WTC11 (cell line): ENCODE results near the gene ACADVL. TPM values are rescaled to one million over a fixed set of nuclear protein-coding genes. Genes with fewer than 3 reads are reported as not detected.

Source experiments
- ATAC-seq: fragments of 200-7000 bp; cut with Tn5 transposase; 2 replicates; pipeline ENCODE4 v1.10.0; 2021; ENCODE audit warnings: mild to moderate bottlenecking, moderate library complexity
- CTCF ChIA-PET: fragments of 300-600 bp; sonication (Branson Sonifier 250); formaldehyde crosslinking; loops from one replicate; lab custom pipeline; 2021; ENCODE audit warnings: antibody characterized with exemption; lab: Charles Lee
- POLR2A ChIA-PET: fragments of 350-600 bp; sonication (Branson Sonifier 250); formaldehyde crosslinking; loops from one replicate; lab custom pipeline; 2021; ENCODE audit warnings: antibody characterized with exemption; lab: Charles Lee
- DNase-seq: peaks from one replicate; pipeline ENCODE4 v3.0.0; 2021; ENCODE audit warnings: low spot score
- H3K27ac Mint-ChIP-seq: 2 replicates; pipeline ENCODE4 v1.8.0; 2021; ENCODE audit warnings: mixed read lengths
- H3K27me3 Mint-ChIP-seq: 2 replicates; pipeline ENCODE4 v1.8.0; 2021; ENCODE audit warnings: low read depth, mild to moderate bottlenecking, moderate library complexity, mixed read lengths
- H3K36me3 Mint-ChIP-seq: 2 replicates; pipeline ENCODE4 v1.8.0; 2021; ENCODE audit warnings: mixed read lengths
- H3K4me1 Mint-ChIP-seq: 2 replicates; pipeline ENCODE4 v1.8.0; 2022; ENCODE audit warnings: mixed read lengths
- H3K4me3 Mint-ChIP-seq: 2 replicates; pipeline ENCODE4 v1.8.0; 2021; ENCODE audit warnings: mild to moderate bottlenecking, moderate library complexity, mixed read lengths
- H3K9me3 Mint-ChIP-seq: 2 replicates; pipeline ENCODE4 v1.8.0; 2021; ENCODE audit warnings: mixed read lengths
- ATF6 ChIP-seq: sonication (generic); formaldehyde crosslinking; IDR thresholded peaks from 2 replicates; pipeline ENCODE4 v1.8.1; 2023; ENCODE audit warnings: mild to moderate bottlenecking, missing genetic modification reagents
- CREM ChIP-seq: sonication (generic); formaldehyde crosslinking; IDR thresholded peaks from 2 replicates; pipeline ENCODE4 v1.8.1; 2022; ENCODE audit warnings: mild to moderate bottlenecking, missing genetic modification reagents, moderate library complexity
- E2F5 ChIP-seq: sonication (generic); formaldehyde crosslinking; IDR thresholded peaks from 2 replicates; pipeline ENCODE4 v1.8.1; 2022; ENCODE audit warnings: mild to moderate bottlenecking, moderate library complexity, missing genetic modification reagents
- ETV6 ChIP-seq: sonication (generic); formaldehyde crosslinking; IDR thresholded peaks from 2 replicates; pipeline ENCODE4 v1.8.1; 2022; ENCODE audit warnings: mild to moderate bottlenecking, missing genetic modification reagents
- FOXJ3 ChIP-seq: sonication (generic); formaldehyde crosslinking; IDR thresholded peaks from 2 replicates; pipeline ENCODE4 v1.9.0; 2021; ENCODE audit warnings: missing genetic modification reagents, mild to moderate bottlenecking, borderline replicate concordance
- FOXP1 ChIP-seq: sonication (generic); formaldehyde crosslinking; IDR thresholded peaks from 2 replicates; pipeline ENCODE4 v1.8.0; 2022; ENCODE audit warnings: missing genetic modification reagents, mild to moderate bottlenecking, moderate library complexity, borderline replicate concordance
- GTF2I ChIP-seq: fragments of 250-450 bp; sonication (Bioruptor Pico); conservative IDR thresholded peaks from 2 replicates; pipeline ENCODE4 v1.4.0; 2021; ENCODE audit warnings: mild to moderate bottlenecking
- MAX ChIP-seq: sonication (generic); formaldehyde crosslinking; IDR thresholded peaks from 2 replicates; pipeline ENCODE4 v1.8.0; 2022; ENCODE audit warnings: mild to moderate bottlenecking, missing genetic modification reagents
- NFATC4 ChIP-seq: fragments of 250-450 bp; sonication (Bioruptor Pico); IDR thresholded peaks from 2 replicates; pipeline ENCODE4 v1.9.0; 2021; ENCODE audit warnings: mild to moderate bottlenecking
- NFE2L1 ChIP-seq: sonication (generic); formaldehyde crosslinking; IDR thresholded peaks from 2 replicates; pipeline ENCODE4 v1.8.1; 2023; ENCODE audit warnings: missing genetic modification reagents
- NFYB ChIP-seq: sonication (generic); formaldehyde crosslinking; conservative IDR thresholded peaks from 2 replicates; pipeline ENCODE4 v1.8.0; 2022; ENCODE audit warnings: low read depth, missing genetic modification reagents
- SMAD4 ChIP-seq: sonication (generic); formaldehyde crosslinking; IDR thresholded peaks from 2 replicates; pipeline ENCODE4 v1.8.0; 2022; ENCODE audit warnings: mild to moderate bottlenecking, missing genetic modification reagents
- SP1 ChIP-seq: sonication (generic); formaldehyde crosslinking; conservative IDR thresholded peaks from 2 replicates; pipeline ENCODE4 v1.8.1; 2022; ENCODE audit warnings: missing genetic modification reagents
- USF2 ChIP-seq: sonication (generic); formaldehyde crosslinking; IDR thresholded peaks from 2 replicates; pipeline ENCODE4 v1.8.1; 2023; ENCODE audit warnings: mild to moderate bottlenecking, missing genetic modification reagents, moderate library complexity
- ZBTB21 ChIP-seq: sonication (generic); formaldehyde crosslinking; IDR thresholded peaks from 2 replicates; pipeline ENCODE4 v1.8.1; 2023; ENCODE audit warnings: mild to moderate bottlenecking, missing genetic modification reagents, borderline replicate concordance
- ZNF281 ChIP-seq: sonication (generic); formaldehyde crosslinking; IDR thresholded peaks from 2 replicates; pipeline ENCODE4 v1.8.0; 2023; ENCODE audit warnings: mild to moderate bottlenecking, missing genetic modification reagents
- ZNF317 ChIP-seq: sonication (generic); formaldehyde crosslinking; IDR thresholded peaks from 2 replicates; pipeline ENCODE4 v1.8.1; 2023; ENCODE audit warnings: low read depth, mild to moderate bottlenecking, moderate library complexity, missing genetic modification reagents, borderline replicate concordance
- ZNF423 ChIP-seq: fragments of 250-450 bp; sonication (Bioruptor Pico); IDR thresholded peaks from 2 replicates; pipeline ENCODE4 v2.1.2; 2022; ENCODE audit warnings: mild to moderate bottlenecking, moderate library complexity
- ZNF425 ChIP-seq: fragments of 250-450 bp; sonication (Bioruptor Pico); conservative IDR thresholded peaks from 2 replicates; pipeline ENCODE4 v1.9.0; 2021; ENCODE audit warnings: mild to moderate bottlenecking
- total RNA-seq: library from RNA; stranded (reverse); gene quantifications from 3 replicates; pipeline ENCODE4 v1.2.3, GENCODE V29; 2021

Gene ACADVL
- total RNA-seq, 1 experiment from 2014 or later: 236 TPM

GRCh38 chr17:7204336-7204735, 15.4 kb upstream of the ACADVL start:
- H3K4me3 Mint-ChIP-seq: peak overlapping the region; percentile 71
- no peak for DNase-seq
- ChIA-PET CTCF (interaction anchor here (0.6 to 1.3 kb wide), 2 partner anchors 10 to 13 kb away, joined by 3 to 4 read pairs; no protein-coding TSS in a partner anchor), POLR2A (interaction anchor here (0.5 kb wide), 1 partner anchor 37 kb away, joined by 3 read pairs; no protein-coding TSS in a partner anchor)
- H3K4me1 Mint-ChIP-seq: peaks cover 37% of the 10 kb centered on the region
- no peaks in the 10 kb centered on the region for H3K27me3 Mint-ChIP-seq
- peak overlapping the region; percentile 78; the same call in 1 of the 2 replicates for H3K27ac Mint-ChIP-seq
- TF ChIP-seq FOXP1 (0 out of 2 replicates have a peak, but pooled peaks have one; percentile 39), NFE2L1 (CRISPR knock-in tag) (0 out of 2 replicates have a peak, but pooled peaks have one; percentile 14), SMAD4 (CRISPR knock-in tag) (no peak)
- peaks cover 24% of the 10 kb centered on the region for H3K36me3 Mint-ChIP-seq
- no peaks in the 10 kb centered on the region for H3K9me3 Mint-ChIP-seq
- no peak for ATAC-seq

- Mint-ChIP-seq H3K4me1 (peaks cover 38% of the 10 kb centered on the region), H3K27ac (peak overlapping the region; percentile 78), H3K27me3 (no peaks in the 10 kb centered on the region), H3K9me3 (no peaks in the 10 kb centered on the region), H3K36me3 (peaks cover 23% of the 10 kb centered on the region), H3K4me3 (peak overlapping the region; percentile 71)
- POLR2A ChIA-PET: interaction anchor here (0.5 kb wide), 1 partner anchor 37 kb away, joined by 3 read pairs; no protein-coding TSS in a partner anchor
- CTCF ChIA-PET: interaction anchor here (1.3 kb wide), 1 partner anchor 9 kb away, joined by 4 read pairs; no protein-coding TSS in a partner anchor
- ATAC-seq: peak; percentile 81
- TF ChIP-seq FOXP1: no peak
- no peak for TF ChIP-seq MAX
- peak; percentile 81; the same call in 1 of the 2 replicates for TF ChIP-seq CREM (CRISPR knock-in tag)
- peak; percentile 93 for TF ChIP-seq SP1 (CRISPR knock-in tag)
- no peak for TF ChIP-seq ZNF425 (CRISPR knock-in tag)
- no peak for TF ChIP-seq NFATC4
- peak; percentile 86 for TF ChIP-seq ZBTB21 (CRISPR knock-in tag)
- peak; percentile 34; the same call in 1 of the 2 replicates for TF ChIP-seq USF2 (CRISPR knock-in tag)
- DNase-seq: peak; percentile 98
Observed at GRCh38 chr17:7204828-7205461, 14.8 kb upstream of the ACADVL start.

GRCh38 chr17:7205561-7205960, 14.2 kb upstream of the ACADVL start:
- Mint-ChIP-seq H3K27ac (peak overlapping the region; percentile 78), H3K9me3 (no peaks in the 10 kb centered on the region), H3K4me3 (peak overlapping the region; percentile 71), H3K4me1 (peaks cover 44% of the 10 kb centered on the region), H3K36me3 (peaks cover 21% of the 10 kb centered on the region), H3K27me3 (no peaks in the 10 kb centered on the region)
- ChIA-PET CTCF (interaction anchor here (0.6 kb wide), 1 partner anchor 161 kb away, joined by 3 read pairs; no protein-coding TSS in a partner anchor), POLR2A (no interaction called here)
- DNase-seq: no peak
- no peak for ATAC-seq
- TF ChIP-seq ZBTB21 (CRISPR knock-in tag) (no peak), ZNF423 (CRISPR knock-in tag) (no peak), FOXJ3 (CRISPR knock-in tag) (no peak), MAX (no peak), GTF2I (CRISPR knock-in tag) (no peak), ZNF281 (CRISPR knock-in tag) (no peak), ETV6 (CRISPR knock-in tag) (no peak), ATF6 (no peak), E2F5 (CRISPR knock-in tag) (no peak), ZNF317 (CRISPR knock-in tag) (no peak), NFYB (CRISPR knock-in tag) (no peak)
